Spleen (tissue), 11 donors: ENCODE results near the gene A3GALT2. TPM values are rescaled to one million over a fixed set of nuclear protein-coding genes. Genes with fewer than 3 reads are reported as not detected.

Source experiments
- DNase-seq: peaks from one replicate; pipeline ENCODE4 v3.0.0-alpha.2; 2020
- H3K27ac ChIP-seq, 8 donors: fragments of 200-600 bp; sonication (generic) in 7 of 8; 1 replicate in 4 of 8; 2 replicates in 4 of 8; pipeline versions ENCODE4 v1.5.0 to v1.8.0; 2016 to 2021; ENCODE audit warnings: inconsistent platforms in 4 of 8, mild to moderate bottlenecking in 4 of 8, moderate library complexity in 1 of 8
- H3K27me3 ChIP-seq, 7 donors: fragments of 200-600 bp; sonication (generic) in 6 of 7; replicated peaks in 1 of 7; 1 replicate in 4 of 7; 2 replicates in 3 of 7; pipeline versions ENCODE4 v1.5.0 to v1.8.0; 2016 to 2021; ENCODE audit warnings: inconsistent platforms in 3 of 7, mild to moderate bottlenecking in 1 of 7
- H3K36me3 ChIP-seq, 6 donors: fragments of 200-600 bp; sonication (generic) in 5 of 6; 1 replicate in 4 of 6; 2 replicates in 2 of 6; pipeline versions ENCODE4 v1.5.0 to v1.8.0; 2016 to 2021; ENCODE audit warnings: inconsistent platforms in 2 of 6
- H3K4me1 ChIP-seq, 6 donors: fragments of 200-600 bp; sonication (generic) in 5 of 6; 1 replicate in 3 of 6; 2 replicates in 3 of 6; pipeline versions ENCODE4 v1.5.0 to v1.8.0; 2016 to 2021; ENCODE audit warnings: inconsistent platforms in 3 of 6
- H3K4me3 ChIP-seq, 8 donors: fragments of 200-600 bp; sonication (generic) in 7 of 8; 1 replicate in 4 of 8; 2 replicates in 4 of 8; pipeline versions ENCODE4 v1.5.0 to v1.8.0; 2016 to 2021; ENCODE audit warnings: inconsistent platforms in 4 of 8, mild to moderate bottlenecking in 4 of 8, moderate library complexity in 2 of 8
- H3K9me3 ChIP-seq, 8 donors: fragments of 200-600 bp; sonication (generic) in 7 of 8; 1 replicate in 4 of 8; 2 replicates in 4 of 8; pipeline versions ENCODE4 v1.5.0 to v1.8.0; 2016 to 2021; ENCODE audit warnings: inconsistent platforms in 4 of 8
- POLR2A ChIP-seq, 3 donors: fragments of 450-650 bp; IDR thresholded peaks; one replicate each; pipeline ENCODE4 v1.5.1; 2017; ENCODE audit warnings: antibody characterized with exemption in 3 of 3, mild to moderate bottlenecking in 1 of 3
- POLR2AphosphoS5 ChIP-seq, 3 donors: sonication (generic); formaldehyde crosslinking; IDR thresholded peaks; one replicate each; pipeline ENCODE4 v1.5.1; 2017; ENCODE audit warnings: antibody characterized with exemption in 3 of 3
- WGBS, 5 donors: extraction: QIAGEN DNeasy Blood & Tissue Kit in 3 of 5; methylation state at CpG; one replicate each; pipeline versions ENCODE4 v1.1.5 to v1.1.7; 2013 to 2018; 5-methylcytosine and 5-hydroxymethylcytosine counted together
- intact Hi-C: fragments of 100-400 bp; cut with DNase I; formaldehyde crosslinking; loops from one replicate; pipeline ENCODE4 v1.15.0; 2023; ENCODE audit warnings: low total_unique reads
- polyA plus RNA-seq, 3 donors: library from polyadenylated mRNA; stranded (reverse); fragments of 200-250 nt; gene quantifications; one replicate each; pipeline ENCODE4 v1.2.1, GENCODE V29; 2013
- total RNA-seq, 7 donors: library from RNA; depleted of rRNA in 3 of 7; stranded (reverse); fragments of >200 nt in 3 of 7; fragmentation: NEBNext Ultra II Directional in 4 of 7; extraction: Animal tissue kit (Norgen Biotek cat#: 25700) in 4 of 7; gene quantifications; one replicate each; pipeline versions ENCODE4 v1.1.0 to v1.2.1, GENCODE V29; 2016 to 2021
- TF ChIP-seq, protein P1 (sequence below), 11 experiments: fragments of 200-600 bp in 7 of 11; fragments of 450-650 bp in 4 of 11; sonication (generic) in 4 of 11; IDR thresholded peaks in 8 of 11; conservative IDR thresholded peaks in 3 of 11; 1 replicate in 7 of 11; 2 replicates in 4 of 11; pipeline versions ENCODE4 v1.4.0 to v1.8.0; 2016 to 2021; ENCODE audit warnings: antibody characterized with exemption in 11 of 11, inconsistent platforms in 4 of 11, mild to moderate bottlenecking in 1 of 11
- donor health status: healthy with polysubstance abuse.
- donor health status: DM: no; HTN: no; CAD: no; lungs with moderate emphysema.
- donor health status: DM: no; HTN: no; CAD: no.
- donor health status: Bipolar disorder and iron deficiency.
- donor health status: healthy.
- donor health status: DM: no; HTN: no; CAD: no.
- donor health status: DM: yes; HTN: yes; CAD: no.

A3GALT2 gene
- total and polyA plus RNA-seq, 10 donors = 0.10 to 1.6 (median 0.47) TPM; not detected in 7

- TF ChIP-seq, protein P1, sequence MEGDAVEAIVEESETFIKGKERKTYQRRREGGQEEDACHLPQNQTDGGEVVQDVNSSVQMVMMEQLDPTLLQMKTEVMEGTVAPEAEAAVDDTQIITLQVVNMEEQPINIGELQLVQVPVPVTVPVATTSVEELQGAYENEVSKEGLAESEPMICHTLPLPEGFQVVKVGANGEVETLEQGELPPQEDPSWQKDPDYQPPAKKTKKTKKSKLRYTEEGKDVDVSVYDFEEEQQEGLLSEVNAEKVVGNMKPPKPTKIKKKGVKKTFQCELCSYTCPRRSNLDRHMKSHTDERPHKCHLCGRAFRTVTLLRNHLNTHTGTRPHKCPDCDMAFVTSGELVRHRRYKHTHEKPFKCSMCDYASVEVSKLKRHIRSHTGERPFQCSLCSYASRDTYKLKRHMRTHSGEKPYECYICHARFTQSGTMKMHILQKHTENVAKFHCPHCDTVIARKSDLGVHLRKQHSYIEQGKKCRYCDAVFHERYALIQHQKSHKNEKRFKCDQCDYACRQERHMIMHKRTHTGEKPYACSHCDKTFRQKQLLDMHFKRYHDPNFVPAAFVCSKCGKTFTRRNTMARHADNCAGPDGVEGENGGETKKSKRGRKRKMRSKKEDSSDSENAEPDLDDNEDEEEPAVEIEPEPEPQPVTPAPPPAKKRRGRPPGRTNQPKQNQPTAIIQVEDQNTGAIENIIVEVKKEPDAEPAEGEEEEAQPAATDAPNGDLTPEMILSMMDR (IDR thresholded peaks at IDR 0.05 in 8 of 11, conservative IDR thresholded peaks at IDR 0.05 in 3 of 11) = peak in 1 of 11 experiments; percentile 13
- peak in 1 of 3 donors; percentile 56 for TF ChIP-seq POLR2AphosphoS5 (IDR thresholded peaks at IDR 0.05)
- no peak for TF ChIP-seq POLR2A (IDR thresholded peaks at IDR 0.05)
- Histone ChIP-seq H3K27me3 (no peaks in the 10 kb centered on the region), H3K4me3 (peak overlapping the region in 1 of 8 donors; percentile 11), H3K4me1 (peaks cover 0 to 87% (median 50%) of the 10 kb centered on the region in 6 donors), H3K36me3 (peaks cover 18 to 100% (median 98%) of the 10 kb centered on the region in 6 donors), H3K9me3 (no peaks in the 10 kb centered on the region), H3K27ac (peak overlapping the region in 7 of 8 donors; percentile 70 to 99 (median 85))
- intact Hi-C loops = no loop called here
- DNase-seq = peak; percentile 79
- 61 to 75% (median 64%) methylated on average over 9 of the region's 9 CpGs for whole genome bisulfite sequencing, 5 donors
These were observed 6.9 kb upstream of the A3GALT2 start for GRCh38 chr1:33327587-33328325.

- Histone ChIP-seq H3K36me3 (peaks cover 18 to 100% (median 92%) of the 10 kb centered on the region in 6 donors), H3K27me3 (no peaks in the 10 kb centered on the region), H3K9me3 (no peaks in the 10 kb centered on the region), H3K4me3 (peak overlapping the region in 1 of 8 donors; percentile 20), H3K4me1 (peaks cover 0 to 77% (median 41%) of the 10 kb centered on the region in 6 donors), H3K27ac (peak overlapping the region in 7 of 8 donors; percentile 70 to 99 (median 85))
- TF ChIP-seq POLR2AphosphoS5 (IDR thresholded peaks at IDR 0.05) (peak in 2 of 3 donors; percentile 10 to 62), POLR2A (IDR thresholded peaks at IDR 0.05) (no peak)
- TF ChIP-seq, protein P1 (IDR thresholded peaks at IDR 0.05 in 8 of 11, conservative IDR thresholded peaks at IDR 0.05 in 3 of 11) = peak in 1 of 11 experiments; percentile 6
- DNase-seq = peak; percentile 74
- WGBS, 5 donors = 39 to 81% (median 62%) methylated on average over 9 of the region's 9 CpGs
- intact Hi-C loops = no loop called here
These were observed 5.9 kb upstream of the A3GALT2 start for GRCh38 chr1:33326785-33327184.

DNA sequence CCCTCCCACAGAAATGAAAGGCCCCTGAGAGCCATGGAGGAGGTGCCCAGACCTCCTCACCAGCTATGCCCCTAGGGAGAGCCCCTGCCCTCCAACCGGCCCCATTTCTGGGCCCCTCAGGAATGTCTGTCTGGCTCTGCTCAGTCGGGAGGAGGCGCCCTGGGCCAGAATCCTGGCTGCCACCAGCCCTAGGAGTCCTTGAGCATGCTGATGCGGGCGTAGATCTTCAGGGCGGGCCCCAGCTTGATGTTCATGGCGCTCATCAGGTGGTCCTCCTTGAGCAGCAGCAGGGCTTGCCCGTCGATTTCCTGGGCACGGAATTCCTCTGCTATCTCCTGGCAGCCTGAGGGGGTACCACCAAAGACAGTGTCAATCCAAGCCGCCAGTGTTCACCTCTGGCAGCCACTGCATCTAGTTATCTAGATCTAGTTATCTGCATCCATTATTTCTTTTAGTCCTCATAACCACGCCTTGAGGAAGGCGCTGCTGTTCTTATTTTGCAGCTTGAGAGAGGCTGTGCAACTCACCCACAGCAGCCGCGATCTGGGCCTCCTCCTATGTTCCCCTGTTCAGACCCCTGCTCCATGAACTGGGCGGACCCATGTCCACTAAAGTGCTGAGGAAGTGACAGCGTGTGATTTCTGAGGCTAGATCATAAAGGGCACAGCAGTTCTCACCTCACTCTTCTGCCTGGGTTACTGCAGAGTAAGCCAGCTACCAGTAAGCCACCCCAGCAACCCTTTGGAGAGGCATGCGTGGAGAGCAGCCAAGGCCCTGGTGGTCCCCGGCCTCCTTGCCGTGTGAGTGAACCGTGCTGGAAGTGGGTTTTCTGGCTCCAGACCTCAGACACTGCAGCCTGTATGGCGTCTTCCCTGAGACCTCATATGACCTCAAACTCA lies 4.0 kb upstream of the A3GALT2 start:
- peak; percentile 64 for DNase-seq

More for the DNA sequence above, 4.0 kb upstream of the A3GALT2 start:
- peak in 1 of 3 donors; percentile 51 for TF ChIP-seq POLR2AphosphoS5 (IDR thresholded peaks at IDR 0.05)
- TF ChIP-seq, protein P1 (IDR thresholded peaks at IDR 0.05 in 8 of 11, conservative IDR thresholded peaks at IDR 0.05 in 3 of 11) = no peak
- no peak overlapping the region for H3K4me3 ChIP-seq
- 81 to 89% (median 85%) methylated on average over 16 to 22 of the region's 22 CpGs for WGBS, 5 donors
- peaks cover 18 to 90% (median 74%) of the 10 kb centered on the region in 6 donors for H3K36me3 ChIP-seq
- H3K9me3 ChIP-seq = no peaks in the 10 kb centered on the region
- intact Hi-C loops = no loop called here
- no peaks in the 10 kb centered on the region for H3K27me3 ChIP-seq
- peaks cover 0 to 59% (median 34%) of the 10 kb centered on the region in 6 donors for H3K4me1 ChIP-seq
- H3K27ac ChIP-seq = peak overlapping the region in 4 of 8 donors; percentile 73 to 99 (median 98)
